Suppressor macrophage (primary cell): ENCODE measurements around the gene PRKCZ.

Experiments used
- DNase-seq, 4 experiments: peaks; one replicate each; pipeline ENCODE4 v3.0.0-alpha.2; 2020 to 2022

The PRKCZ gene

DNA sequence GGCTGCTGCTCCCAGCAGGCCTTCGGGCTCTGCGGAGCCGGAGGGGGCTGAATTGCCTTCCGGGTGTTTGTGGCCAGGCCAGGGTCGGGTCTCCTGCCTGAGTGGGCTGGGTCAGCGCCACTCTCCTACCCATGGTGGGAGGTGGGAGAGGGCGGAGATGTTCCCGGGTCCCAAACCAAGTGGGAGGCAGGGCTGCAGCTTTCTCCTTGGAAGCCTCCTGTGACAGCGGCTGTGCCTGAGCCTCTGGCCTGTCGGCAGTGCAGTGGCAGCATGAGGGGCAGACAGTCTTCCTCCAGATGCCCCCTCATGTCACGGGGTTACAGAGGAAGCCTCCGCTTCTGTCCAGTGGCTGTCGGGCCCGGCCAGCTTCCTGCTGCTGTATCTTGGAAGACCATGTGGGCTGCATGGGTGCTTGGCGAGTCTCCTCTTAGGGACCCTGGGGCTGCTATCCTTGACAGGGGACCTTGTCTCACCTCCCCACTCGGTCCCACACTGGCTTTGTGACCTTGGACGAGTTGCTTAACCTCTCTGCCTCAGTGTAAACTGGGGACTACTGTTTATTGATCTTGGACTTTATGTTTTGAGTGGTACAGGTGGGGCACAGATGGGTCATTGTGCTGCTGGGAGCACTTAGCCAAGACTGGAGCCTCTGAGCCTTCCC is 182.2 kb downstream of the PRKCZ start:
- DNase-seq = peak in 3 of 4 experiments; percentile 26 to 48 (median 45)

DNA sequence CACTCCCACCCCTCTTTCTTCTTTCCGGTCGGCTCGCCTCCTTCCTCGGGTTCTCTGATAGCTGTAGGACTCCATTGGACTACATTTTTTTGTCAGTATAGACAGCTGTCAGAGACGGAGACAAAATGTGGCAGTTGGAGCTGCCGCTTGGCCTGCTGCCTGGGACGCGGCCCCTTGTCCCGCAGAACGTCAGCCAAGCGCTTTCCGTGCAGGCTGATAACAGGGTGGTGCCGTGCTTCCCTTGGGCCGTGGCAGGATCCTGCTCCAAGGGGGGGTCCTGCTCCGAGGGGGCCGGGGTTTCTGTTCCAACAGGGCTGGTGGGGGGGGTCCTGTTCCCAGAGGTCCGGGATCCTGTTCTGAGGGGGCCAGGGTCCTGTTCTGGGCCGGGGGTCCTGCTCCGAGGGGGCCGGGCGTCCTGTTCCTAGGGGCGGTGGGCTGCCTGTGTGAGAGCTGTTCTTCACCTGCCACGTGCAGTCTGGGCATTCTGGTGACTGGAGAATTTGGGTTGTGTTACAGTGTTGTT is 182.8 kb downstream of the PRKCZ start:
- DNase-seq = peak in 1 of 4 experiments; percentile 11

DNA sequence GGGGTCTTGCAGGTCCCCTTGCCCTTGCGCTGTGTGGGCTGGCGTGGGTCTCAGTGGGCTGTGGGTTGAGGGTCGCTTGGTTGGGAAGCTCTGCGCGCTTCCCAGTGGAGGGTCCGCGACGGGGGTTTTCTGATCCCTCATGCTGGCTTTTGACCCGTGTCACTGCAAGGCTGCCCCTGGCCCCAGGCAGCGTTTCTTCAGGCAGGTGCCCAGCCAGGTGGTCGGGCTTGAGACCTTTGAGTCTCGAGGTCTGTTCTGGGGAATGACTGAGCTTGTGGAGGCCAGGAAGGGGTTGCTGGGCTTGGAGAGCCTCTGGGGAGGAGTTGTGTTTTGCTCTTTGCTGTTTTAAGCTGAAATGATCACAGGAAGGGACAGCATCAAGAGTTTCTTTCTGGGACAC is 183.3 kb downstream of the PRKCZ start:
- no peak for DNase-seq

DNA sequence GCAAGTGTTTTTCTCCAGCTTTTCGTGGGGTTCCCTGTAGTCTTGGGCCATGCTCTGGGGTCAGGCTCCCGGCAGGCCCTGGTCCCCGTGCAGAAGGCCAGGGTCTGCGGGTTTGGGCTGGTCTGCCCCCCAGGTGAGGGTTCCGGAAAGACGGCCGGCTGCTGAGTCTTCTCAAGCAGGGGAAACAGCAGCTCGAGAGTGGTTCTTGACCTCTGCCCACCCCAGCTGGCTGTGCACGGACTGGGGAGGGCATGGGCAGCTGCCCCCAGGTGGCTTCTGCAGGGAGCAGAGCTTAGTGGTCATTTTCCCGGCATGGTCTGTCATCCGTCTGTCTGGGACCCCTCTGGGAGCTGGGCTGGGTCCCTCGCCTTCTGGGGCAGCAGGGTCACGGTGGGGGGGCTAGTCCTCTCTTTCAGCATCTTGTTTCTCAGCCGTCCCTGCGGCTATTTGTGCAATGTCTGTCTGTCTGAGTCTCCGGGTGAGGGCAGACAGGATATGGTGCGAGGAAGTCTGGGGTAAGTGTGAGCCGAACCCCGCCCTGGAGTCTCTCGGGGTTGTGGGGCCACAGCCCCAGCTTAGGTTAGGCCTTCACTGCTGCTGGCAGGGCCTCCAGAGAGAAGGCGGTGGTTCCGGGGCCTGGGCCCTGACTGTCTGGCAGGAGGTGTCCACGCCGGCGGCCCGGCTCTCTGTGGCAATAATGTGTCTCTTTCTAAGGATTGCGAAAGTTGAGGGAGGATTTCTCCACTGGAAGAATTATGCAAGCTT is 184.0 kb downstream of the PRKCZ start:
- peak; percentile 95 to 97 (median 96) for DNase-seq

DNA sequence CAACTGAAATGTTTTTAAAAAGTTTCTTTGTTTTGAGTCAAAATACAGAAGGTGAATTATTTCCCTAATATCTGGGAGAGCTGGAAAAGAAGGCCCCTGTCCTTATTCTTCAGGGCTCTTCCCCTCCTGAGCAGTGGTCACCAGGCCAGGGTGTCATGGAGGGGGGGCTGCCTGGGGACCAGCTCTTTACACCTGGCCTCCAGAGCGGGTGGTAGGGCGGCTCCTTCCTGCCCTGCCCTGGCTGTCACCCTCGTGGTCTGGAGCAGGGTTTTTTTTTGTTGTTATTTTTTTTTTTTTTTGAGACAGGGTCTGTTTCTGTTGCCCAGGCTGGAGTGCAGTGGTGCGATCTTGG is 184.5 kb downstream of the PRKCZ start:
- DNase-seq = no peak
